ENCODE results near the gene CSPG5. TPM values are rescaled to one million over a fixed set of nuclear protein-coding genes. Genes with fewer than 3 reads are reported as not detected.
A peak's percentile ranks its signal among the peaks of the same experiment; 100 is the strongest.

CSPG5 gene
- total RNA-seq, 2 experiments from 2014 or later = 0.78 to 0.97 TPM

- no peak for ATAC-seq
- no peak overlapping the region for H3K4me3 Mint-ChIP-seq
- no peak overlapping the region for H3K27ac Mint-ChIP-seq
- DNase-seq = no peak
- H3K36me3 Mint-ChIP-seq (ENCODE audit: low read depth) = no peaks in the 10 kb centered on the region
- ChIA-PET POLR2A (interaction anchor here (0.6 kb wide), 1 partner anchor 247 kb away, joined by 3 read pairs; no protein-coding TSS in a partner anchor), CTCF (interaction anchor here (0.8 to 2.1 kb wide), 5 partner anchors 11 to 55 kb away, joined by 3 to 15 read pairs (median 4); no protein-coding TSS in a partner anchor)
- no peaks in the 10 kb centered on the region for H3K27me3 Mint-ChIP-seq
- no peaks in the 10 kb centered on the region for H3K4me1 Mint-ChIP-seq
- intact Hi-C loops (cut with DNase I, micrococcal nuclease) = no loop called here
- no peaks in the 10 kb centered on the region for H3K9me3 Mint-ChIP-seq (ENCODE audit: low read depth)
These were observed 44.6 kb downstream of the CSPG5 start for GRCh38 chr3:47533996-47534454.

GRCh38 chr3:47533481-47533880, 45.2 kb downstream of the CSPG5 start:
- Mint-ChIP-seq H3K9me3 (ENCODE audit: low read depth) (no peaks in the 10 kb centered on the region), H3K27me3 (no peaks in the 10 kb centered on the region), H3K27ac (no peak overlapping the region), H3K36me3 (ENCODE audit: low read depth) (no peaks in the 10 kb centered on the region), H3K4me3 (no peak overlapping the region), H3K4me1 (no peaks in the 10 kb centered on the region)
- ATAC-seq = peak; percentile 51
- peak; percentile 30 for DNase-seq
- ChIA-PET POLR2A (interaction anchor here (0.6 kb wide), 1 partner anchor 248 kb away, joined by 3 read pairs; no protein-coding TSS in a partner anchor), CTCF (interaction anchor here (0.8 to 2.1 kb wide), 4 partner anchors 11 to 55 kb away, joined by 3 to 15 read pairs (median 4); no protein-coding TSS in a partner anchor)
- intact Hi-C loops (cut with DNase I, micrococcal nuclease) = no loop called here

GRCh38 chr3:47527952-47528725, 50.5 kb downstream of the CSPG5 start:
- CTCF ChIA-PET = no interaction called here
- Mint-ChIP-seq H3K9me3 (ENCODE audit: low read depth) (peaks cover 4% of the 10 kb centered on the region), H3K4me3 (no peak overlapping the region), H3K36me3 (ENCODE audit: low read depth) (peaks cover 4% of the 10 kb centered on the region), H3K27ac (no peak overlapping the region), H3K27me3 (no peaks in the 10 kb centered on the region), H3K4me1 (no peaks in the 10 kb centered on the region)
- POLR2A ChIA-PET = interaction anchor here (0.7 kb wide), 1 partner anchor 365 kb away, joined by 3 read pairs; no protein-coding TSS in a partner anchor
- no peak for ATAC-seq
- intact Hi-C loops (cut with DNase I, micrococcal nuclease) = no loop called here
- DNase-seq = no peak

GRCh38 chr3:47525617-47526016, 53.0 kb downstream of the CSPG5 start:
- CTCF ChIA-PET = interaction anchor here (0.6 to 1.7 kb wide), 4 partner anchors 10 to 299 kb away, joined by 3 to 4 read pairs (median 4); no protein-coding TSS in a partner anchor

GRCh38 chr3:47523310-47524073, 55.2 kb downstream of the CSPG5 start:
- ChIA-PET POLR2A (no interaction called here), CTCF (interaction anchor here (0.6 to 2.4 kb wide), 6 partner anchors 10 to 309 kb away, joined by 3 to 15 read pairs (median 4); no protein-coding TSS in a partner anchor)
- Mint-ChIP-seq H3K4me1 (peaks cover 5% of the 10 kb centered on the region), H3K36me3 (ENCODE audit: low read depth) (peaks cover 4% of the 10 kb centered on the region), H3K4me3 (no peak overlapping the region), H3K9me3 (ENCODE audit: low read depth) (peaks cover 4% of the 10 kb centered on the region), H3K27ac (no peak overlapping the region), H3K27me3 (no peaks in the 10 kb centered on the region)
- DNase-seq (no peak), ATAC-seq (no peak)
- intact Hi-C loops (cut with DNase I, micrococcal nuclease) = loop anchor here in 1 of 2 experiments (2.0 kb wide), 3 partner anchors 55 to 467 kb away; partner anchors contain the start of genes CSPG5 and SMARCC1

More at GRCh38 chr3:47525617-47526016, 53.0 kb downstream of the CSPG5 start:
- Mint-ChIP-seq H3K4me3 (no peak overlapping the region), H3K27ac (no peak overlapping the region), H3K36me3 (ENCODE audit: low read depth) (peaks cover 4% of the 10 kb centered on the region), H3K4me1 (peaks cover 5% of the 10 kb centered on the region), H3K9me3 (ENCODE audit: low read depth) (peaks cover 4% of the 10 kb centered on the region), H3K27me3 (no peaks in the 10 kb centered on the region)
- POLR2A ChIA-PET = no interaction called here
- ATAC-seq = no peak
- DNase-seq = no peak
- intact Hi-C loops (cut with DNase I, micrococcal nuclease) = no loop called here

GRCh38 chr3:47522082-47522987, 56.3 kb downstream of the CSPG5 start:
- POLR2A ChIA-PET = interaction anchor here (1.4 kb wide), 1 partner anchor 266 kb away, joined by 6 read pairs; no protein-coding TSS in a partner anchor
- Mint-ChIP-seq H3K4me1 (peaks cover 5% of the 10 kb centered on the region), H3K27me3 (no peaks in the 10 kb centered on the region), H3K9me3 (ENCODE audit: low read depth) (no peaks in the 10 kb centered on the region), H3K36me3 (ENCODE audit: low read depth) (no peaks in the 10 kb centered on the region), H3K27ac (peak overlapping the region; percentile 32), H3K4me3 (no peak overlapping the region)
- CTCF ChIA-PET = interaction anchor here (0.5 to 2.4 kb wide), 20 partner anchors 9 to 564 kb away, joined by 3 to 16 read pairs (median 3); no protein-coding TSS in a partner anchor
- peak; percentile 93 for ATAC-seq
- peak; percentile 90 for DNase-seq
- intact Hi-C loops (cut with DNase I, micrococcal nuclease) = loop anchor here (1.0 to 2.0 kb wide), 5 partner anchors 56 to 468 kb away; partner anchors contain the start of genes CSPG5 (in 1 of the 2) and SMARCC1 (in 1 of the 2)

- no peak overlapping the region for H3K27ac Mint-ChIP-seq
- ATAC-seq (no peak), DNase-seq (no peak)
- ChIA-PET POLR2A (no interaction called here), CTCF (interaction anchor here (0.5 to 1.6 kb wide), 13 partner anchors 13 to 492 kb away, joined by 3 to 8 read pairs (median 3); partner anchors contain the start of genes PTPN23 and SCAP)
- intact Hi-C loops (cut with DNase I, micrococcal nuclease) = no loop called here
- peaks cover 5% of the 10 kb centered on the region for H3K4me1 Mint-ChIP-seq
- no peaks in the 10 kb centered on the region for H3K36me3 Mint-ChIP-seq (ENCODE audit: low read depth)
- H3K9me3 Mint-ChIP-seq (ENCODE audit: low read depth) = no peaks in the 10 kb centered on the region
- H3K4me3 Mint-ChIP-seq = no peak overlapping the region
- H3K27me3 Mint-ChIP-seq = no peaks in the 10 kb centered on the region
These were observed 57.9 kb downstream of the CSPG5 start for GRCh38 chr3:47520756-47521155.

GRCh38 chr3:47517937-47518336, 60.7 kb downstream of the CSPG5 start:
- ATAC-seq = no peak
- peaks cover 10% of the 10 kb centered on the region for H3K4me1 Mint-ChIP-seq
- no peak overlapping the region for H3K4me3 Mint-ChIP-seq
- no peak for DNase-seq
- H3K36me3 Mint-ChIP-seq (ENCODE audit: low read depth) = peaks cover 2% of the 10 kb centered on the region
- no peaks in the 10 kb centered on the region for H3K27me3 Mint-ChIP-seq
- no peaks in the 10 kb centered on the region for H3K9me3 Mint-ChIP-seq (ENCODE audit: low read depth)
- intact Hi-C loops (cut with DNase I, micrococcal nuclease) = no loop called here
- no peak overlapping the region for H3K27ac Mint-ChIP-seq
- ChIA-PET POLR2A (interaction anchor here (0.6 kb wide), 1 partner anchor 120 kb away, joined by 3 read pairs; no protein-coding TSS in a partner anchor), CTCF (interaction anchor here (0.6 kb wide), 1 partner anchor 416 kb away, joined by 3 read pairs; no protein-coding TSS in a partner anchor)

GRCh38 chr3:47515864-47516319, 62.8 kb downstream of the CSPG5 start:
- Mint-ChIP-seq H3K4me1 (peaks cover 18% of the 10 kb centered on the region), H3K9me3 (ENCODE audit: low read depth) (no peaks in the 10 kb centered on the region), H3K27ac (no peak overlapping the region), H3K36me3 (ENCODE audit: low read depth) (peaks cover 5% of the 10 kb centered on the region), H3K4me3 (no peak overlapping the region), H3K27me3 (no peaks in the 10 kb centered on the region)
- ChIA-PET POLR2A (no interaction called here), CTCF (interaction anchor here (0.6 to 1.4 kb wide), 3 partner anchors 9 to 196 kb away, joined by 3 to 5 read pairs (median 4); no protein-coding TSS in a partner anchor)
- DNase-seq (no peak), ATAC-seq (no peak)
- intact Hi-C loops (cut with DNase I, micrococcal nuclease) = no loop called here

- ChIA-PET POLR2A (no interaction called here), CTCF (interaction anchor here (0.8 to 1.4 kb wide), 2 partner anchors 10 to 14 kb away, joined by 3 to 4 read pairs; no protein-coding TSS in a partner anchor)
- no peaks in the 10 kb centered on the region for H3K9me3 Mint-ChIP-seq (ENCODE audit: low read depth)
- peaks cover 20% of the 10 kb centered on the region for H3K4me1 Mint-ChIP-seq
- intact Hi-C loops (cut with DNase I, micrococcal nuclease) = no loop called here
- no peak for ATAC-seq
- DNase-seq = no peak
- no peak overlapping the region for H3K27ac Mint-ChIP-seq
- H3K27me3 Mint-ChIP-seq = no peaks in the 10 kb centered on the region
- peaks cover 9% of the 10 kb centered on the region for H3K36me3 Mint-ChIP-seq (ENCODE audit: low read depth)
- peak overlapping the region; percentile 68 for H3K4me3 Mint-ChIP-seq
These were observed 63.6 kb downstream of the CSPG5 start for GRCh38 chr3:47515100-47515499.

Measured in activated CD4-positive, alpha-beta T cell treated with anti-CD3 and anti-CD28 coated beads for 36 hours (primary cell).